Endothelial cell (in vitro differentiated cells): Measurements from ENCODE around the gene GSG1L2. TPM values are rescaled to one million over a fixed set of nuclear protein-coding genes. Genes with fewer than 3 reads are reported as not detected.

Source experiments
- DNase-seq: peaks from one replicate; pipeline ENCODE4 v3.0.0; 2021; ENCODE audit warnings: low spot score
- H3K27ac Mint-ChIP-seq: one replicate; pipeline ENCODE4 v1.8.0; 2021; ENCODE audit warnings: mixed read lengths, inconsistent platforms; ENCODE audit not compliant: unreplicated experiment
- H3K27me3 Mint-ChIP-seq: one replicate; pipeline ENCODE4 v1.8.0; 2021; ENCODE audit warnings: mild to moderate bottlenecking, moderate library complexity, mixed read lengths, inconsistent platforms; ENCODE audit not compliant: unreplicated experiment
- H3K36me3 Mint-ChIP-seq: one replicate; pipeline ENCODE4 v1.8.0; 2021; ENCODE audit warnings: mild to moderate bottlenecking, low read depth, mixed read lengths, inconsistent platforms; ENCODE audit not compliant: unreplicated experiment
- H3K4me1 Mint-ChIP-seq: one replicate; pipeline ENCODE4 v1.8.0; 2021; ENCODE audit warnings: mild to moderate bottlenecking, mixed read lengths, inconsistent platforms; ENCODE audit not compliant: unreplicated experiment
- H3K4me3 Mint-ChIP-seq: one replicate; pipeline ENCODE4 v1.8.0; 2021; ENCODE audit warnings: mild to moderate bottlenecking, mixed read lengths, inconsistent platforms; ENCODE audit not compliant: unreplicated experiment
- H3K9me3 Mint-ChIP-seq: one replicate; pipeline ENCODE4 v1.8.0; 2021; ENCODE audit warnings: mixed read lengths, inconsistent platforms; ENCODE audit not compliant: unreplicated experiment
- CTCF ChIP-seq: fragments of 200-600 bp; sonication (generic); IDR thresholded peaks from one replicate; pipeline ENCODE4 v1.5.0; 2021; ENCODE audit warnings: antibody characterized with exemption; ENCODE audit not compliant: unreplicated experiment
- total RNA-seq: library from RNA; stranded (reverse); fragmentation: NEBNext Ultra II Directional; extraction: Animal tissue kit (Norgen Biotek cat#: 25700); gene quantifications from one replicate; pipeline ENCODE4 v1.2.1, GENCODE V29; 2021; ENCODE audit not compliant: unreplicated experiment

The GSG1L2 gene
- total RNA-seq, 1 donor from 2014 or later: not detected

DNA sequence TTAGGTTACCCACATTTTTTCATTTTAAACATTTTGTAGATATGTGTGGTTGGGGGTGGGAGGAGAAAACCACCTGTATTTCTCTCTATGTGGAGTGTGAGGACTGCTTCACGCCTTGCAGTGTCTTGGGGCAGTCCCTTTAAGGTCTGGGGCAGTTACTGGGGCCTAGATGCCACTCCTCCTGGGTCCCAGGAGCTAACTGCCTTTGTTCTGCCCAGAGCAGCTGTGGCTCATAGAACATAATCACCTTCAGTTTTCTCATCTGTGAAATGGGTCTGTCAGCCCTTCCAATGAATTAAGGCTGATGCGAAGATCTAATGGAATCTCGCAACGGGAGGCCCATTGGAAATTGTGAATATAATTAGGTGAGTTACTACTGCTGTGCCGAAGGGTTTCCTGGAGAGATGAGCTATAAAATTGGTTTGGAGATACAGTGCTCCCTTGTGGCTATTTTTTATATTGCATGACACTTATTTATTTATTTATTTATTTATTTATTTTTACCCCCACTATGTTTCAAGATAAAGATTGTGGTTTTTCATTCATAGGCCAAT, 53.4 kb downstream of the GSG1L2 start:
- no peak overlapping the region for H3K4me3 Mint-ChIP-seq
- DNase-seq: no peak
- no peaks in the 10 kb centered on the region for H3K9me3 Mint-ChIP-seq
- peaks cover 3% of the 10 kb centered on the region for H3K27me3 Mint-ChIP-seq
- H3K4me1 Mint-ChIP-seq: peaks cover 11% of the 10 kb centered on the region
- H3K36me3 Mint-ChIP-seq: no peaks in the 10 kb centered on the region
- no peak overlapping the region for H3K27ac Mint-ChIP-seq
- peak; percentile 78 for TF ChIP-seq CTCF

GRCh38 chr17:9767432-9767991, 54.4 kb downstream of the GSG1L2 start:
- TF ChIP-seq CTCF: no peak
- peaks cover 4% of the 10 kb centered on the region for H3K4me1 Mint-ChIP-seq
- H3K36me3 Mint-ChIP-seq: no peaks in the 10 kb centered on the region

GRCh38 chr17:9766970-9767369, 54.9 kb downstream of the GSG1L2 start:
- H3K27me3 Mint-ChIP-seq: peaks cover 3% of the 10 kb centered on the region
- peaks cover 4% of the 10 kb centered on the region for H3K4me1 Mint-ChIP-seq
- H3K27ac Mint-ChIP-seq: no peak overlapping the region

More at GRCh38 chr17:9767432-9767991, 54.4 kb downstream of the GSG1L2 start:
- Mint-ChIP-seq H3K27ac (no peak overlapping the region), H3K4me3 (no peak overlapping the region), H3K27me3 (peaks cover 3% of the 10 kb centered on the region), H3K9me3 (no peaks in the 10 kb centered on the region)
- DNase-seq: no peak

GRCh38 chr17:9765322-9765721, 56.6 kb downstream of the GSG1L2 start:
- H3K4me3 Mint-ChIP-seq: no peak overlapping the region
- H3K9me3 Mint-ChIP-seq: no peaks in the 10 kb centered on the region
- peaks cover 3% of the 10 kb centered on the region for H3K27me3 Mint-ChIP-seq
- H3K27ac Mint-ChIP-seq: no peak overlapping the region
- no peaks in the 10 kb centered on the region for H3K36me3 Mint-ChIP-seq
- no peak for TF ChIP-seq CTCF
- DNase-seq: no peak
- peaks cover 4% of the 10 kb centered on the region for H3K4me1 Mint-ChIP-seq

More at GRCh38 chr17:9766970-9767369, 54.9 kb downstream of the GSG1L2 start:
- no peak overlapping the region for H3K4me3 Mint-ChIP-seq
- no peaks in the 10 kb centered on the region for H3K36me3 Mint-ChIP-seq
- H3K9me3 Mint-ChIP-seq: no peaks in the 10 kb centered on the region
- no peak for TF ChIP-seq CTCF
- no peak for DNase-seq

DNA sequence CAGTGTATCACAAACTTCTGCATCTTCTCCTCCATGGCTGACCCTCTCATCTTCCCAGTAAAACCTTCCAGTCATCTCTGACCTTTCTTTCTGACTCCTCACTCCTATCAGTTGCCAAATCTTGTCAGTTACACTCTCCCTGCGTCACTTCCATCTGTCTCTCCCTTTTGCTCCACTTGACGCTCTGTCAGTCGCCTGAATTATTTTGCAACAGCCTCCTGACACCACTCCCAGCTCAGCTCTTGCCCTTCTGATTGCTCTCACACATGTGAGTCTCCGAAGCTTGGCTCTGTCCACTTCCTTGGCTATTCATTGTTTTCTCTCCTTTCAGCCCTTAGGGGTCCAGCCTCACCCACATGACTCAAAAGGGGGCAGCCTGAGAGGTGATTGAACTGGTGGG, 58.2 kb downstream of the GSG1L2 start:
- H3K27ac Mint-ChIP-seq: no peak overlapping the region
- DNase-seq: no peak
- peaks cover 3% of the 10 kb centered on the region for H3K27me3 Mint-ChIP-seq
- H3K36me3 Mint-ChIP-seq: no peaks in the 10 kb centered on the region
- no peaks in the 10 kb centered on the region for H3K9me3 Mint-ChIP-seq
- TF ChIP-seq CTCF: no peak
- no peak overlapping the region for H3K4me3 Mint-ChIP-seq
- H3K4me1 Mint-ChIP-seq: peaks cover 4% of the 10 kb centered on the region
